ENCODE data around the gene BHLHE40.
"Not testable (repeated sequence)": the region's sequence is repeated elsewhere in the genome, so short reads cannot be mapped to it uniquely, and the experiment has no call there.

The BHLHE40 gene

DNA sequence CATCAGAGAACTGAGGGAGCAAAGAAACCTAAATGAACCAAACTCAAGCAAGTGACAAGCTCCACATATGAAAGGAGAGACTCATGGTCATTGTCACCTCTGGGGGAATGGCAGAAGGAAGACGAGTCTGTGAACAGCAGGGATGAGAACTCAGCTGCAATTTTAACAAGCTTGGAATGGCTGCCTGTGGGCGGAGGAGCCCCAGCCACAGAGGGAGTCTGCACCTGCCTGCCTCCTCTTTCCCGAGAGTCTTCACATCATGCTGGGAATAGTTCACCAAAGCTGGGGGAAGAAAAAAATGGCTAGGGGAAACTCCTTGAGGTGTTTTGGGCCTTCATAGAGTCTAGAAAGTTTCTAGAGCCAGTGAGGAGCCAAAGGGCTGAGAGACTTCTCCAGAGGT is 21.3 kb upstream of the BHLHE40 start:
- no peaks in the 10 kb centered on the region for H3K79me2 ChIP-seq (ENCODE audit: insufficient read depth, low read depth)
- no peak overlapping the region for H2AFZ ChIP-seq (ENCODE audit: low read depth)
- no peaks in the 10 kb centered on the region for H3K36me3 ChIP-seq (ENCODE audit: insufficient read depth)
- H3K27me3 ChIP-seq (ENCODE audit: insufficient read depth, low read depth) = no peaks in the 10 kb centered on the region
- TF ChIP-seq, protein P1, sequence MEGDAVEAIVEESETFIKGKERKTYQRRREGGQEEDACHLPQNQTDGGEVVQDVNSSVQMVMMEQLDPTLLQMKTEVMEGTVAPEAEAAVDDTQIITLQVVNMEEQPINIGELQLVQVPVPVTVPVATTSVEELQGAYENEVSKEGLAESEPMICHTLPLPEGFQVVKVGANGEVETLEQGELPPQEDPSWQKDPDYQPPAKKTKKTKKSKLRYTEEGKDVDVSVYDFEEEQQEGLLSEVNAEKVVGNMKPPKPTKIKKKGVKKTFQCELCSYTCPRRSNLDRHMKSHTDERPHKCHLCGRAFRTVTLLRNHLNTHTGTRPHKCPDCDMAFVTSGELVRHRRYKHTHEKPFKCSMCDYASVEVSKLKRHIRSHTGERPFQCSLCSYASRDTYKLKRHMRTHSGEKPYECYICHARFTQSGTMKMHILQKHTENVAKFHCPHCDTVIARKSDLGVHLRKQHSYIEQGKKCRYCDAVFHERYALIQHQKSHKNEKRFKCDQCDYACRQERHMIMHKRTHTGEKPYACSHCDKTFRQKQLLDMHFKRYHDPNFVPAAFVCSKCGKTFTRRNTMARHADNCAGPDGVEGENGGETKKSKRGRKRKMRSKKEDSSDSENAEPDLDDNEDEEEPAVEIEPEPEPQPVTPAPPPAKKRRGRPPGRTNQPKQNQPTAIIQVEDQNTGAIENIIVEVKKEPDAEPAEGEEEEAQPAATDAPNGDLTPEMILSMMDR (conservative IDR thresholded peaks at IDR 0.05; ENCODE audit: low read depth, low read length) = no peak
- H3K4me3 ChIP-seq (IDR thresholded peaks at IDR 0.05; ENCODE audit: insufficient read depth, low read depth, low read length) = no peak overlapping the region
- H3K9ac ChIP-seq = no peak overlapping the region
- no peak overlapping the region for H3K4me2 ChIP-seq
- no peak overlapping the region for H3K27ac ChIP-seq
- H4K20me1 ChIP-seq (ENCODE audit: insufficient read depth) = no peaks in the 10 kb centered on the region
- no peaks in the 10 kb centered on the region for H3K4me1 ChIP-seq (ENCODE audit: low read depth, poor library complexity, severe bottlenecking)

DNA sequence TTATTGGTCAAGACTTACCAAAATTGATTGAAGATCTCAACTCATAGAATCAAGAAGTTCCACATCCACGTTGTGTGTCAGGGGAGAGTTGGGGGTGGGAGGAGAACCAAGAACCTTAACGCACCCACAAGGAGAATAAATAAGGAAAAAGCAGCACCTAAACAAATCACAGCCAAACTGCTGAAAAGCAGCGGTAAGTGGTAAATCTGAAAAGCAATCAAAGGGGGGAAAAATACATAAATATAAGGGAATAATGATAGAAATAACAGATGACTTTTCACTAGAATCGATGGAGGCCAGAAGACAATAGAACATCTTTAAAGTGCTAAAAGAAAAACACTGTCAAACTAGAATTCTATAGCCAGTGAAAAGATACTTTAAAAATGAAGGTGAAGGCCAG is 20.1 kb upstream of the BHLHE40 start:
- TF ChIP-seq, protein P1 (conservative IDR thresholded peaks at IDR 0.05; ENCODE audit: low read depth, low read length) = no peak
- no peaks in the 10 kb centered on the region for H3K4me1 ChIP-seq (ENCODE audit: low read depth, poor library complexity, severe bottlenecking)
- no peaks in the 10 kb centered on the region for H3K36me3 ChIP-seq (ENCODE audit: insufficient read depth)
- H3K79me2 ChIP-seq (ENCODE audit: insufficient read depth, low read depth) = no peaks in the 10 kb centered on the region
- H4K20me1 ChIP-seq (ENCODE audit: insufficient read depth) = no peaks in the 10 kb centered on the region
- no peak overlapping the region for H3K9ac ChIP-seq
- no peaks in the 10 kb centered on the region for H3K27me3 ChIP-seq (ENCODE audit: insufficient read depth, low read depth)
- no peak overlapping the region for H2AFZ ChIP-seq (ENCODE audit: low read depth)
- no peak overlapping the region for H3K27ac ChIP-seq
- no peak overlapping the region for H3K4me3 ChIP-seq (IDR thresholded peaks at IDR 0.05; ENCODE audit: insufficient read depth, low read depth, low read length)
- H3K4me2 ChIP-seq = no peak overlapping the region

DNA sequence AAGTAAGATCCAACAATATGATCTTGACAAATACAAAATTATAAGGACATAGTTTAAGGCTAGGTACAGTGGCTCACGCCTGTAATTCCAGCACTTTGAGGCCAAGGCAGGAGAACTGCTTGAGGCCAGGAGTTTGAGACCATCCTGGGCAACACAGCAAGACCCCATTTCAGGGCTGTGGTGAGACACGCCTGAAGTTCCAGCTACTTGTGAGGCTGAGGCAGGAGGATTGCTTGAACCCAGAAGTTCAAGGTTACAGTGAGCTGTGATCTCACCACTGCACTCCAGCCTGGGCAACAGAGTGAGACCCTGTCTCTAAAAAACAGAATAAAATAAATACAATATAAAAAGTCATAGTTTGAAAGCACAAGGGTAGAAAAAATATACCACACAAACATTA is 17.4 kb upstream of the BHLHE40 start:
- not testable (repeated sequence) for H2AFZ ChIP-seq (ENCODE audit: low read depth); H3K27ac ChIP-seq; H3K9ac ChIP-seq; H3K4me1 ChIP-seq (ENCODE audit: low read depth, poor library complexity, severe bottlenecking); H4K20me1 ChIP-seq (ENCODE audit: insufficient read depth); H3K4me3 ChIP-seq (IDR thresholded peaks at IDR 0.05; ENCODE audit: insufficient read depth, low read depth, low read length); H3K27me3 ChIP-seq (ENCODE audit: insufficient read depth, low read depth); H3K4me2 ChIP-seq; H3K36me3 ChIP-seq (ENCODE audit: insufficient read depth); H3K79me2 ChIP-seq (ENCODE audit: insufficient read depth, low read depth)

DNA sequence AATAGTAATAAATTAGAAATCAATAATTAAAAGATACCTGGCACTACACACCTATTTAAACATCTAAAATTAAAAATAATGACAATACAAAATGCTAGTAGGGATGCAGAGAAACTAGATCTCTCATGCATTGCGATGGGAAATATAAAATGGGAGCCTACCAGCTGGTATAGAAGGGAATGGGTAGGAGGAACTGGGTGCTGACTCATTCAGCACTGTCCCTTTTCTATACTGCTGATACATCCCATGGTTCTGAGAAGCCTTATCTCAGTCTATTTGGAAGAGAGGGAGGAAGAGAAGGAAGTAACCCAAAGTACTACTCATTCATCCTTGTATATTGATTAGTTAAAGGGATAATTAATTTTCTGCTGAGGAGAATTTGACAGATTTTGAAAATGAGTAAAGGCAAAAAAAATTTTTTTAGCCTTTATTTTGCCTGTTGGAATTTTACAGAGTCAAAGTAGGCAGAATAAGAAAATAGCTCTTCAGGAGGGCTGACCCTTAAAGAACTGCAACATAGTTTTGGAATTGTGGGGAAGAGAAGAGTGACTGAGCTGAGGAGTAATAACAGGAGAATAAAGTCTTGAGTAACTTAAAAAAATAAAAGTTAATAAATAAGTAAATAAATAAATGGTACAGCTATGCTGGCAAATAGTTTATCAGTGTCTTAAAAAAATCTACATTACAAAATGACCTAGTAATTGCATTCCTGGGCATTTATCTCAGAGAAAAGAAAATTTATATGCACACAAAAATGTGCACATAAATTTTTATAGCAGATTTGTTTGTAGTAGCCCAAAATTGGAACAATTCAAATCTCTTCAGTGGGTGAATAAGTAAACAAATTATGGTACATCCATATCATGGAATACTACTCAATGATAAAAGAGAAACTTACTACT is 15.3 kb upstream of the BHLHE40 start:
- H3K27ac ChIP-seq = no peak overlapping the region
- TF ChIP-seq, protein P1 (conservative IDR thresholded peaks at IDR 0.05; ENCODE audit: low read depth, low read length) = no peak
- no peak overlapping the region for H3K4me2 ChIP-seq
- no peaks in the 10 kb centered on the region for H3K27me3 ChIP-seq (ENCODE audit: insufficient read depth, low read depth)
- no peak overlapping the region for H2AFZ ChIP-seq (ENCODE audit: low read depth)
- no peak overlapping the region for H3K9ac ChIP-seq
- H3K4me3 ChIP-seq (IDR thresholded peaks at IDR 0.05; ENCODE audit: insufficient read depth, low read depth, low read length) = no peak overlapping the region
- H4K20me1 ChIP-seq (ENCODE audit: insufficient read depth) = no peaks in the 10 kb centered on the region
- H3K36me3 ChIP-seq (ENCODE audit: insufficient read depth) = no peaks in the 10 kb centered on the region
- H3K79me2 ChIP-seq (ENCODE audit: insufficient read depth, low read depth) = no peaks in the 10 kb centered on the region
- H3K4me1 ChIP-seq (ENCODE audit: low read depth, poor library complexity, severe bottlenecking) = no peaks in the 10 kb centered on the region

DNA sequence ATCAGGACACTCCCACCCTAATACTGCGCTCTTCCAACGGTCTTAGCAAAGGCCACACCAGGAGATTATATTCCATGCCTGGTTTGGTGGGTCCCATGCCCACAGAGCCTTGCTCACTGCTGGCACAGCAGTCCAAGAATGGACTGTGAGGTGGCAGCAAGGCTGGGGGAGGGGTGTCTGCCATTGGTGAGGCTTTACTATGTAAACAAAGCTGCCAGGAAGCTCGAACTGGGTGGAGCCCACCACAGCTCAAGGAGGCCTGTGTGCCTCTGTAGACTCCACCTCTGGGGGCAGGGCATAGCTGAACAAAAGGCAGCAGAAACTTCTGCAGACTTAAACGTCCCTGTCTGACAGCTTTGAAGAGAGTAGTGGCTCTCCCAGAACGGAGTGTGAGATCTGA is 13.2 kb upstream of the BHLHE40 start:
- not testable (repeated sequence) for H3K9ac ChIP-seq; H3K4me3 ChIP-seq (IDR thresholded peaks at IDR 0.05; ENCODE audit: insufficient read depth, low read depth, low read length); H3K4me2 ChIP-seq; H4K20me1 ChIP-seq (ENCODE audit: insufficient read depth); H3K79me2 ChIP-seq (ENCODE audit: insufficient read depth, low read depth); H3K27ac ChIP-seq; H2AFZ ChIP-seq (ENCODE audit: low read depth); H3K27me3 ChIP-seq (ENCODE audit: insufficient read depth, low read depth); H3K36me3 ChIP-seq (ENCODE audit: insufficient read depth); H3K4me1 ChIP-seq (ENCODE audit: low read depth, poor library complexity, severe bottlenecking)

DNA sequence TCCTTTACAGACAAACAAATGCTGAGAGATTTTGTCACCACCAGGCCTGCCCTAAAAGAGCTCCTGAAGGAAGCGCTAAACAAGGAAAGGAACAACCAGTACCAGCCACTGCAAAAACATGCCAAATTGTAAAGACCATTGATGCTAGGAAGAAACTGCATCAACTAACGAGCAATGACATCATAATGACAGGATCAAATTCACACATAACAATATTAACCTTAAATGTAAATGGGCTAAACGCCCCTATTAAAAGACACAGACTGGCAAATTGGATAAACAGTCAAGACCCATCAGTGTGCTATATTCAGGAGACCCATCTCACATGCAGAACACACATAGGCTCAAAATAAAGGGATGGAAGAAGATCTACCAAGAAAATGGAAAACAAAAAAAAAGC is 11.6 kb upstream of the BHLHE40 start:
- not testable (repeated sequence) for H2AFZ ChIP-seq (ENCODE audit: low read depth); H3K27me3 ChIP-seq (ENCODE audit: insufficient read depth, low read depth); H3K4me1 ChIP-seq (ENCODE audit: low read depth, poor library complexity, severe bottlenecking); H4K20me1 ChIP-seq (ENCODE audit: insufficient read depth); H3K4me3 ChIP-seq (IDR thresholded peaks at IDR 0.05; ENCODE audit: insufficient read depth, low read depth, low read length); H3K9ac ChIP-seq; H3K4me2 ChIP-seq; H3K36me3 ChIP-seq (ENCODE audit: insufficient read depth); H3K27ac ChIP-seq; H3K79me2 ChIP-seq (ENCODE audit: insufficient read depth, low read depth)

DNA sequence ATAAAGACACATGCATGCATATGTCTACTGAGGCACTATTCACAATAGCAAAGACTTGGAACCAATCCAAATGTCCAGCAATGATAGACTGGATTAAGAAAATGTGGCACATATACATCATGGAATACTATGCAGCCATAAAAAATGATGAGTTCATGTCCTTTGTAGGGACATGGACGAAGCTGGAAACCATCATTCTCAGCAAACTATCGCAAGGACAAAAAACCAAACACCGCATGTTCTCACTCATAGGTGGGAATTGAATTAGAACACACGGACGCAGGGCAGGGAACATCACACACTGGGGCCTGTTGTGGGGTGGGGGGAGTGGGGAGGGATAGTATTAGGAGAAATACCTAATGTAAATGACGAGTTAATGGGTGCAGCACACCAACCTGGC is 7.8 kb upstream of the BHLHE40 start:
- not testable (repeated sequence) for H3K36me3 ChIP-seq (ENCODE audit: insufficient read depth); H3K4me2 ChIP-seq; H3K9ac ChIP-seq; H3K79me2 ChIP-seq (ENCODE audit: insufficient read depth, low read depth); H2AFZ ChIP-seq (ENCODE audit: low read depth); H3K27ac ChIP-seq; H3K4me3 ChIP-seq (IDR thresholded peaks at IDR 0.05; ENCODE audit: insufficient read depth, low read depth, low read length); H3K4me1 ChIP-seq (ENCODE audit: low read depth, poor library complexity, severe bottlenecking); H3K27me3 ChIP-seq (ENCODE audit: insufficient read depth, low read depth); H4K20me1 ChIP-seq (ENCODE audit: insufficient read depth)

All from KMS-11 (cell line).